Caco-2 (cell line): ENCODE data around the gene TLR7. TPM values are rescaled to one million over a fixed set of nuclear protein-coding genes. Genes with fewer than 3 reads are reported as not detected.

Experiments used
- BruUV-seq: library from RNA; stranded (reverse); fragments of 400-500 nt; replicated peaks from 2 replicates; lab custom pipeline; 2021; lab: Mats Ljungman, UMichigan
- CTCF ChIA-PET: fragments of 300-600 bp; sonication (Branson Sonifier 250); formaldehyde crosslinking; loops from one replicate; lab custom pipeline; 2022; ENCODE audit warnings: antibody characterized with exemption; lab: Charles Lee
- POLR2A ChIA-PET: fragments of 300-600 bp; sonication (Branson Sonifier 250); formaldehyde crosslinking; loops from one replicate; lab custom pipeline; 2022; ENCODE audit warnings: antibody characterized with exemption; lab: Charles Lee
- DNase-seq, 2 experiments: peaks; one replicate each; pipeline versions ENCODE4 v3.0.0 to v3.0.0-alpha.2; 2020 to 2022
- H3K27me3 ChIP-seq: replicated peaks from 2 replicates; pipeline ENCODE4 v1.6.0; 2011; ENCODE audit warnings: low read length; ENCODE audit not compliant: control insufficient read depth, insufficient read depth
- H3K36me3 ChIP-seq: 2 replicates; pipeline ENCODE4 v1.5.1; 2011; ENCODE audit warnings: low read length; ENCODE audit not compliant: control insufficient read depth, insufficient read depth
- H3K4me1 ChIP-seq: fragments of 250-450 bp; sonication (Bioruptor Pico); 2 replicates; pipeline ENCODE4 v1.5.1; 2020; ENCODE audit warnings: mild to moderate bottlenecking
- H3K4me3 ChIP-seq: 2 replicates; pipeline ENCODE4 v1.5.1; 2011; ENCODE audit warnings: low read depth, mild to moderate bottlenecking, control low read depth, low read length
- H3K9me3 ChIP-seq: fragments of 250-450 bp; sonication (Bioruptor Pico); 2 replicates; pipeline ENCODE4 v1.5.1; 2020; ENCODE audit warnings: mild to moderate bottlenecking, moderate library complexity
- H3K27ac Mint-ChIP-seq: one replicate; pipeline ENCODE4 v1.8.0; 2022; ENCODE audit warnings: mixed read lengths; ENCODE audit not compliant: unreplicated experiment
- H3K27me3 Mint-ChIP-seq: one replicate; pipeline ENCODE4 v1.8.0; 2022; ENCODE audit warnings: mixed read lengths; ENCODE audit not compliant: insufficient read depth, unreplicated experiment
- H3K36me3 Mint-ChIP-seq: one replicate; pipeline ENCODE4 v1.8.0; 2022; ENCODE audit warnings: mild to moderate bottlenecking, mixed read lengths; ENCODE audit not compliant: insufficient read depth, unreplicated experiment
- H3K4me1 Mint-ChIP-seq: one replicate; pipeline ENCODE4 v1.8.0; 2022; ENCODE audit warnings: low read depth, mixed read lengths; ENCODE audit not compliant: unreplicated experiment
- H3K4me3 Mint-ChIP-seq: one replicate; pipeline ENCODE4 v1.8.0; 2022; ENCODE audit warnings: mild to moderate bottlenecking, moderate library complexity, mixed read lengths; ENCODE audit not compliant: unreplicated experiment
- H3K9me3 Mint-ChIP-seq: one replicate; pipeline ENCODE4 v1.8.0; 2022; ENCODE audit warnings: mixed read lengths; ENCODE audit not compliant: unreplicated experiment
- intact Hi-C: fragments of 100-400 bp; cut with micrococcal nuclease; formaldehyde crosslinking; loops from one replicate; pipeline ENCODE4 v1.10.0; 2022; ENCODE audit not compliant: unreplicated experiment
- total RNA-seq: library from RNA; stranded (reverse); gene quantifications from 2 replicates; pipeline ENCODE4 v1.2.3, GENCODE V29; 2022
- TF ChIP-seq, protein P1 (sequence below), 2 experiments: fragments of 200-600 bp in 1 of 2; IDR thresholded peaks; 1 replicate in 1 of 2; 2 replicates in 1 of 2; pipeline versions ENCODE4 v1.5.1 to v1.8.0; 2011 to 2022; ENCODE audit warnings: antibody characterized with exemption in 1 of 2, control low read depth in 1 of 2, inconsistent platforms in 1 of 2, low read depth in 1 of 2, low read length in 1 of 2, mild to moderate bottlenecking in 1 of 2, moderate library complexity in 1 of 2; ENCODE audit not compliant: insufficient read depth in 1 of 2, severe bottlenecking in 1 of 2, unreplicated experiment in 1 of 2

The TLR7 gene
- total RNA-seq, 1 experiment from 2014 or later, result 0.45 TPM

DNA sequence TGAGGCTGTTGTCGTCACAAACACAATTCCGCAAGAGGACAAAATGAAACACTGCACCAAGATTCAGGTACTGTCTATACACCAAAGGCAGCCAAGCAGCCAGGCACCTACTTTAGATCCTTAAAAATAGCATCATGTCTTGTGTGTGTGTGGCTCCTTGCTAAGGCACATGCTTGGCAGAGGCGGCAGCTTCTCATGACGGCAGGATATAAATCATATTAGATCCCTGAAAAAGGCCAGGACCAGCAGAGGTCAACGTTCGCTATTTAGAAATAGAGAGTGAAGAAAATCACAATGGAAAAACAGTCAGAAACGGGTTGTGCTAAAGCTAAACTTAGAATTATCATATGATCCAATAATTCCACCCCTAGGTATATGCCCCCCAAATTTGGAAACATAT, 46.1 kb upstream of the TLR7 start:
- no peaks in the 10 kb centered on the region for H3K27me3 Mint-ChIP-seq
- POLR2A ChIA-PET, result no interaction called here
- TF ChIP-seq, protein P1, sequence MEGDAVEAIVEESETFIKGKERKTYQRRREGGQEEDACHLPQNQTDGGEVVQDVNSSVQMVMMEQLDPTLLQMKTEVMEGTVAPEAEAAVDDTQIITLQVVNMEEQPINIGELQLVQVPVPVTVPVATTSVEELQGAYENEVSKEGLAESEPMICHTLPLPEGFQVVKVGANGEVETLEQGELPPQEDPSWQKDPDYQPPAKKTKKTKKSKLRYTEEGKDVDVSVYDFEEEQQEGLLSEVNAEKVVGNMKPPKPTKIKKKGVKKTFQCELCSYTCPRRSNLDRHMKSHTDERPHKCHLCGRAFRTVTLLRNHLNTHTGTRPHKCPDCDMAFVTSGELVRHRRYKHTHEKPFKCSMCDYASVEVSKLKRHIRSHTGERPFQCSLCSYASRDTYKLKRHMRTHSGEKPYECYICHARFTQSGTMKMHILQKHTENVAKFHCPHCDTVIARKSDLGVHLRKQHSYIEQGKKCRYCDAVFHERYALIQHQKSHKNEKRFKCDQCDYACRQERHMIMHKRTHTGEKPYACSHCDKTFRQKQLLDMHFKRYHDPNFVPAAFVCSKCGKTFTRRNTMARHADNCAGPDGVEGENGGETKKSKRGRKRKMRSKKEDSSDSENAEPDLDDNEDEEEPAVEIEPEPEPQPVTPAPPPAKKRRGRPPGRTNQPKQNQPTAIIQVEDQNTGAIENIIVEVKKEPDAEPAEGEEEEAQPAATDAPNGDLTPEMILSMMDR (IDR thresholded peaks at IDR 0.05; ENCODE audit: insufficient read depth in 1 of 2, low read depth in 1 of 2, low read length in 1 of 2, severe bottlenecking in 1 of 2, unreplicated experiment in 1 of 2), result no peak
- intact Hi-C loops, result no loop called here
- no peak overlapping the region for H3K4me3 Mint-ChIP-seq
- peaks cover 27% of the 10 kb centered on the region for H3K36me3 Mint-ChIP-seq
- BruUV-seq, result no TSS peak
- CTCF ChIA-PET, result no interaction called here
- Histone ChIP-seq H3K4me1 (peaks cover 10% of the 10 kb centered on the region), H3K4me3 (no peak overlapping the region), H3K36me3 (no peaks in the 10 kb centered on the region), H3K9me3 (no peaks in the 10 kb centered on the region), H3K27me3 (no peaks in the 10 kb centered on the region)
- peaks cover 10% of the 10 kb centered on the region for H3K4me1 Mint-ChIP-seq
- DNase-seq, result no peak
- no peak overlapping the region for H3K27ac Mint-ChIP-seq
- H3K9me3 Mint-ChIP-seq, result no peaks in the 10 kb centered on the region

DNA sequence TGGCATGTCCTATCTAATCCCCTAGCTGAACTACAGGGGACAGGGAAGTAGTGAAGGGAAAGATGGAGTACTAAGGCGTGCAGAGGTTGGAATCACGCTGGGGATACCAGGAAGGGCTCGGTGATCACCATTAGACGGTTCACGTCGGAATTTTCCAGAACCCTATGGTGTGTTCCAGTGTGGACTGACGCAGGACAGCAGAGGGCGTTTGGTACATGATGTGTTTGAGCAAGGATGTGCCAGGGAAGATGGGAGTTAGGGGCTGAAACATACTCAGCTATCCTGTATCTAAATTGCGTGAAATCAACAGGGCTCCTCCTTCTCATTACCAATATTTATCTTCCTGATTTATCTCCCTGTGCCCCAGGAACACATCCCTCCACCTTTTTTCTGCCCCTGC, 41.9 kb upstream of the TLR7 start:
- POLR2A ChIA-PET, result no interaction called here
- no peak overlapping the region for H3K4me3 Mint-ChIP-seq
- intact Hi-C loops, result loop anchor here (1.0 kb wide), 1 partner anchor 69 kb away; no protein-coding TSS in a partner anchor
- Histone ChIP-seq H3K4me3 (no peak overlapping the region), H3K9me3 (no peaks in the 10 kb centered on the region), H3K27me3 (no peaks in the 10 kb centered on the region), H3K36me3 (no peaks in the 10 kb centered on the region), H3K4me1 (peaks cover 31% of the 10 kb centered on the region)
- TF ChIP-seq, protein P1 (IDR thresholded peaks at IDR 0.05; ENCODE audit: insufficient read depth in 1 of 2, low read depth in 1 of 2, low read length in 1 of 2, severe bottlenecking in 1 of 2, unreplicated experiment in 1 of 2), result peak in 1 of 2 experiments; percentile 48
- H3K9me3 Mint-ChIP-seq, result no peaks in the 10 kb centered on the region
- H3K27me3 Mint-ChIP-seq, result no peaks in the 10 kb centered on the region
- H3K4me1 Mint-ChIP-seq, result peaks cover 23% of the 10 kb centered on the region
- BruUV-seq, result no TSS peak
- peak; percentile 33 to 46 for DNase-seq
- CTCF ChIA-PET, result interaction anchor here (0.7 to 1.5 kb wide), 3 partner anchors 10 to 74 kb away, joined by 3 to 12 read pairs (median 3); no protein-coding TSS in a partner anchor
- H3K36me3 Mint-ChIP-seq, result peaks cover 6% of the 10 kb centered on the region
- H3K27ac Mint-ChIP-seq, result peak overlapping the region; percentile 12

DNA sequence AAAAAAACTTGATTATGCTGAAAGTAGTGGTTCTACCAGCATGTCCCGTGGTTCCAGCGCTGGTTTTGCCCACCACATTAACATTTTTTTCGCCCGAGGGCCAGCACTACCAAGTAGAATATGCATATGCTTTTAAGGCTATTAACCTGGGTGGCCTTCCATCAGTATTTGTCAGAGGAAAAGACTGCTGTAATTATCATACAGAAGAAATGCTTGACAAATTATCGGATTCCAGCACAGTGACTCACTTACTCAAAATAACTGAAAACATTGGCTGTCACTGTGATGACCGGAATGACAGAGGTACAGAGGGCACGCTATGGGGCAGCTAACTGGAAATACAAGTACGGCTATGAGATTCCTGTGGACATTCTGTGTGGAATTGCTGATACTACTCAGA, 41.1 kb upstream of the TLR7 start:
- H3K9me3 Mint-ChIP-seq, result no peaks in the 10 kb centered on the region
- POLR2A ChIA-PET, result no interaction called here
- peaks cover 23% of the 10 kb centered on the region for H3K4me1 Mint-ChIP-seq
- no peaks in the 10 kb centered on the region for H3K36me3 ChIP-seq
- peaks cover 6% of the 10 kb centered on the region for H3K36me3 Mint-ChIP-seq
- H3K27me3 Mint-ChIP-seq, result no peaks in the 10 kb centered on the region
- TF ChIP-seq, protein P1 (IDR thresholded peaks at IDR 0.05; ENCODE audit: insufficient read depth in 1 of 2, low read depth in 1 of 2, low read length in 1 of 2, severe bottlenecking in 1 of 2, unreplicated experiment in 1 of 2), result no peak
- no peaks in the 10 kb centered on the region for H3K27me3 ChIP-seq
- H3K9me3 ChIP-seq, result no peaks in the 10 kb centered on the region
- CTCF ChIA-PET, result interaction anchor here (0.7 to 1.5 kb wide), 2 partner anchors 11 to 16 kb away, joined by 3 to 12 read pairs; no protein-coding TSS in a partner anchor
- peak overlapping the region; percentile 12 for H3K27ac Mint-ChIP-seq
- peaks cover 31% of the 10 kb centered on the region for H3K4me1 ChIP-seq
- no peak overlapping the region for H3K4me3 Mint-ChIP-seq
- intact Hi-C loops, result loop anchor here (1.0 kb wide), 1 partner anchor 68 kb away; no protein-coding TSS in a partner anchor
- DNase-seq, result peak; percentile 42 to 54
- no TSS peak for BruUV-seq
- no peak overlapping the region for H3K4me3 ChIP-seq
